ENCODE results near the gene IQGAP2.

The IQGAP2 gene

GRCh38 chr5:76445063-76445462, 42.0 kb downstream of the IQGAP2 start:
- DNase-seq (ENCODE audit: low spot score) = no peak
- in situ Hi-C loops (cut with MboI; ENCODE audit: low pct_unique_long_range_greater_than_20kb, low sequenced_read_pairs, unreplicated experiment) = no loop called here
- TF ChIP-seq, protein P1, sequence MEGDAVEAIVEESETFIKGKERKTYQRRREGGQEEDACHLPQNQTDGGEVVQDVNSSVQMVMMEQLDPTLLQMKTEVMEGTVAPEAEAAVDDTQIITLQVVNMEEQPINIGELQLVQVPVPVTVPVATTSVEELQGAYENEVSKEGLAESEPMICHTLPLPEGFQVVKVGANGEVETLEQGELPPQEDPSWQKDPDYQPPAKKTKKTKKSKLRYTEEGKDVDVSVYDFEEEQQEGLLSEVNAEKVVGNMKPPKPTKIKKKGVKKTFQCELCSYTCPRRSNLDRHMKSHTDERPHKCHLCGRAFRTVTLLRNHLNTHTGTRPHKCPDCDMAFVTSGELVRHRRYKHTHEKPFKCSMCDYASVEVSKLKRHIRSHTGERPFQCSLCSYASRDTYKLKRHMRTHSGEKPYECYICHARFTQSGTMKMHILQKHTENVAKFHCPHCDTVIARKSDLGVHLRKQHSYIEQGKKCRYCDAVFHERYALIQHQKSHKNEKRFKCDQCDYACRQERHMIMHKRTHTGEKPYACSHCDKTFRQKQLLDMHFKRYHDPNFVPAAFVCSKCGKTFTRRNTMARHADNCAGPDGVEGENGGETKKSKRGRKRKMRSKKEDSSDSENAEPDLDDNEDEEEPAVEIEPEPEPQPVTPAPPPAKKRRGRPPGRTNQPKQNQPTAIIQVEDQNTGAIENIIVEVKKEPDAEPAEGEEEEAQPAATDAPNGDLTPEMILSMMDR (IDR thresholded peaks at IDR 0.05; ENCODE audit: extremely low read depth, insufficient read depth, missing control alignments) = no peak

DNA sequence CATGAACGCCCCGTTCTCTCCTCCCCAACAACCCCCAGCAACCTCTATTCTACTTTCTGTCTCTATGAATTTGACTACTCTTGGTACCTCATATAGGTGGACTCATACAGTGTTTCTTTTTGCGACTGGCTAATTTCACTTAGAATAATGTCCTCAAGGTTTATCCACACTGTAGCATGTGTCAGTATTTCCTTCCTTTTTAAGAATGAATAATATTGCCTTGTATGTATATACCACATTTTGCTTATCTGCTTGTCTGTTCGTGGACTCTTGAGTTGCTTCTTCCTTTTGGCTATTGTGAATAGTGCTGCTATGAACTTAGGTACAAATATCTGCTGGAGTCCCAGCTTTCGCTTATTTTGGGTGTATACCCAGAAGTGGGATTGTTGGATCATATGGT, 42.7 kb downstream of the IQGAP2 start:
- no peak for DNase-seq (ENCODE audit: low spot score)
- TF ChIP-seq, protein P1 (IDR thresholded peaks at IDR 0.05; ENCODE audit: extremely low read depth, insufficient read depth, missing control alignments) = no peak
- in situ Hi-C loops (cut with MboI; ENCODE audit: low pct_unique_long_range_greater_than_20kb, low sequenced_read_pairs, unreplicated experiment) = no loop called here

DNA sequence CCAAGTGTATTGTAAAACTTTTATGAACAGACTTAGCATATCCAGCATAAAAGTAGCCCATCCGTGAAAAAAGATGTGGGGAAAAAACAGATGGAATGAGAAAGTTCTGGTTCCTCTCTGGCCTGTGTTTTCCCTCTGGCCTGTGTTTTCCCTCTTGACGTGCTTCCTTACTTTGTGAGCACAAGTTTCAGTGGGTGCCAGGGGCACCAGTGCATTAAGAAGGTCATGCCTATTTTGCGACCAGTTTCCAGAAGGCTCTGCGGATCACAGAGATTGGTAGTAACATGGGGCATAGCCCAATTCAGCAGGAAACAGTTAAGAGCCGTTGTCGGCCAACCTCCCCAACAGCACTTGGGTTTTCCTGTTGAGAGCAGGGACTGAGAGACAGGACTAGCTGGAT, 43.7 kb downstream of the IQGAP2 start:
- DNase-seq (ENCODE audit: low spot score) = no peak
- TF ChIP-seq, protein P1 (IDR thresholded peaks at IDR 0.05; ENCODE audit: extremely low read depth, insufficient read depth, missing control alignments) = no peak
- in situ Hi-C loops (cut with MboI; ENCODE audit: low pct_unique_long_range_greater_than_20kb, low sequenced_read_pairs, unreplicated experiment) = no loop called here

DNA sequence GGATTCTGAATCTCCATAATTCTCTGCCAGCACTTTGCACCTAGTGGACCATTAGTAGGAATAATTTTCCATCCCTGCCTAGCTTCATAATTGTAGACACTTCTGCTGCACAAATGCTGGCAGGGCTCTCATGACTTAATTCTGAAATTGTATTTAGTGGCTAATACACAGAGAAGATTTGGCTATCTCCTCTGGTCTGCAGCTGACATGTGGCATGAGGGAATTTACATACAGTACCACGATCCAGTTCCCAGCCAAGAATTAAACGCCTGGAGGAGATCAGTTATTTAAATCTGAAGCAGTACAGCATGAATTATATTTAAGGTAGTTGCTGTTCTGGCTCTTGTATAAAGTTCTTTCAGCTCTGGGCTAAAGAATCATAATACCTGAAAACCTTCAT, 46.5 kb downstream of the IQGAP2 start:
- TF ChIP-seq, protein P1 (IDR thresholded peaks at IDR 0.05; ENCODE audit: extremely low read depth, insufficient read depth, missing control alignments) = no peak
- no peak for DNase-seq (ENCODE audit: low spot score)
- in situ Hi-C loops (cut with MboI; ENCODE audit: low pct_unique_long_range_greater_than_20kb, low sequenced_read_pairs, unreplicated experiment) = no loop called here

- DNase-seq (ENCODE audit: low spot score) = no peak
- TF ChIP-seq, protein P1 (IDR thresholded peaks at IDR 0.05; ENCODE audit: extremely low read depth, insufficient read depth, missing control alignments) = no peak
- in situ Hi-C loops (cut with MboI; ENCODE audit: low pct_unique_long_range_greater_than_20kb, low sequenced_read_pairs, unreplicated experiment) = no loop called here
Measured at GRCh38 chr5:76450054-76450453, 47.0 kb downstream of the IQGAP2 start.

GRCh38 chr5:76451031-76451701, 48.1 kb downstream of the IQGAP2 start:
- in situ Hi-C loops (cut with MboI; ENCODE audit: low pct_unique_long_range_greater_than_20kb, low sequenced_read_pairs, unreplicated experiment) = no loop called here
- no peak for DNase-seq (ENCODE audit: low spot score)
- TF ChIP-seq, protein P1 (IDR thresholded peaks at IDR 0.05; ENCODE audit: extremely low read depth, insufficient read depth, missing control alignments) = no peak
